Medulla oblongata (tissue), 1 donor: ENCODE data around the gene KCNJ10.

Experiments
- DNase-seq: peaks from one replicate; pipeline ENCODE4 v3.0.0-alpha.2; 2015; ENCODE audit errors: extremely low spot score

KCNJ10 gene

GRCh38 chr1:160024195-160024905, 45.6 kb downstream of the KCNJ10 start:
- DNase-seq, result peak; percentile 92

- DNase-seq, result no peak
These were observed 47.3 kb downstream of the KCNJ10 start for GRCh38 chr1:160022330-160023310.

- no peak for DNase-seq
These were observed 48.4 kb downstream of the KCNJ10 start for GRCh38 chr1:160021376-160022074.

- no peak for DNase-seq
These were observed 49.8 kb downstream of the KCNJ10 start for GRCh38 chr1:160020196-160020595.

GRCh38 chr1:160018900-160019299, 51.1 kb downstream of the KCNJ10 start:
- no peak for DNase-seq

GRCh38 chr1:160018347-160018746, 51.6 kb downstream of the KCNJ10 start:
- no peak for DNase-seq

GRCh38 chr1:160017592-160017991, 52.4 kb downstream of the KCNJ10 start:
- no peak for DNase-seq

DNA sequence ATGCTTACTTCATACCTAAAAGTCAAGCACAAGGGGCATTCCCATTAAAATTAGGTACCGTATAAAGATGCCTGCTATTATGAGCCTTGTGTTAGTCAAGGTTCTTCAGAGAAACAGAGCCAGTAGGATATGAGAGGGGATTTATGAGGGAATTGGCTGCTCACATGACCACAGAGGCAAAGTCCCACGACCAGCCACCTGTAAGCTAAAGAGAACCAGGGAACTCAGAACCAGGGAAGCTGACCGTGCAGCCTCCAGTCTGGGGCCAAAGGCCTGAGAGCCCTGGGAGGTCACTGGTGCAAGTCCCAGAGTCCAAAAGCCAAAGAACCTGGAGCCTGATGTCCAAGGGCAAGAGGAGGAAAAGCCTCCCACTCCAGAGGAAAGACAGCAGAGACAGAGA, 58.2 kb downstream of the KCNJ10 start:
- DNase-seq, result no peak

GRCh38 chr1:160009801-160010200, 60.2 kb downstream of the KCNJ10 start:
- no peak for DNase-seq

DNA sequence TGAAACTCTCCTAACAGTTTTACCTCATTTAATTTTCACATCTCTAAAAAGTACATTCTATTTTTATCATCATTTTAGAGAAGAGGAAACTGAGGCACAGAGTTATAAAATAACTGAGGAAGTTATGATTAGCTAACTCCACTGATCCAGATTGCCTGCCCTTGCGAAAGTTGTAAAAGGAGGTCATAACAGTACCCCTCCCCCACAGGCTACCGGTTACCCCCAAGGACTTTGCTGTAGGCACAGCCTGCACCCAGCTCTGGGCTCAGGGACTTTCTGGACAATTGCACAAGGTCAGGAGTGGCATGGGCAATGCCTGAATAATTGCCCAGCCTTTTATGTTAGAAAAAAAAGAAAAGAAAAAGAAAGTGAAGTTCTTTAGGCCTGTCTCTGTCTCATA, 60.9 kb downstream of the KCNJ10 start:
- no peak for DNase-seq

DNA sequence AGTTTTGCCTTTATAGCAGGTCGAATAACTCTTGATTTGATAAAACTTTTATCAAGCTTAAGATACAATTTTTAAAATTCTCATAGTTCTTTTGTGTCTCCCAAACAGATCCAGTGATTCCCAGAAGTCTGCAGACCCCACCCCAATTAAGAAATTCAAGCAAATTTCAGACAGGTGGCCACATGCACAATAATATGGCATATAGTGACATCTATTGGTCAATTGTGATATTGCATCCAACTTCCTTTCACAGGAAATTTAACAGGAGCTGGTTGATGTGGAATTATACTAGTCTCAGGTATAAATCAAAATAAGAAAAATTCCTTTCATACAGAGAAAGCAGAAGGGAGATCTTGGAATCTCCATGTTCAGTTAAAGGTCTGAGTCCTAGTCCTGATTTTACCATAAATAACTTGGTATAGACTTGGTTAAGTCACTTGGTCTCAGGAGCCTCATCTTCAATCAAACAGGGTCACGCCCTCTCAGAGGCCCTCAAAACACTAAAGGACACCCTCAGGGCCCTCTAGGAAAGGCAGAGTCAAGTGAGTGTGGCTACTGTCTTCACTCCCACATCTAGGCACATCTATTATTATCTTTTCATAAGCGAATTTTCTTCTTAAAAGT, 62.3 kb downstream of the KCNJ10 start:
- DNase-seq, result peak; percentile 73

DNA sequence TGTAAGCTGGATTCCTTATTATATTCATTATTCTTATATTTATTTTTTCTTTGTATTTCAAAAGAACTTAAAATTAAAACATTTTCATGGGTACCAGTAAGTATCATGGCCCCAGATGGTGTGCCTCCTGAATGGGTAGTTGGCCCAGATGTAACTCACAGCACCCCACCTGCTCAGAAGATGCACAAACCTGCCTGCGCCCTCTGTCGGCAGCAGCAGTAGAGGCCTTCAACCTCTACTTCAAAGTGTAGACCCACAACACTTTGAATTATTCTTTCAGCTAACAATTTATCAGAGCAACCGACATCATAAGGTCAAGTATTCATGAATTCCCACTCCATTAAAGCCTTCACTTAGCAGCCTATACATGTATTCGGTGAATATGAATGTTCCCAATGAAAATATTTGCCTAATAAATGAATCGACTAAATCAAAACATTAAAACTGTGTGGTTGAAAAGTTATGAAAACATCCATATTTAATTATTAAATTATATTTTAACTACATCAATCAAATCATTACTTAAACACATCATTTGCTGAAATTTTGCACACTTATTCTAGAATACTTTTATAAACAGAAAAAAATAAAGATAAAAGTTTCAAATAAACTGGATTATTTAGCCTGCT, 63.5 kb downstream of the KCNJ10 start:
- peak; percentile 30 for DNase-seq

DNA sequence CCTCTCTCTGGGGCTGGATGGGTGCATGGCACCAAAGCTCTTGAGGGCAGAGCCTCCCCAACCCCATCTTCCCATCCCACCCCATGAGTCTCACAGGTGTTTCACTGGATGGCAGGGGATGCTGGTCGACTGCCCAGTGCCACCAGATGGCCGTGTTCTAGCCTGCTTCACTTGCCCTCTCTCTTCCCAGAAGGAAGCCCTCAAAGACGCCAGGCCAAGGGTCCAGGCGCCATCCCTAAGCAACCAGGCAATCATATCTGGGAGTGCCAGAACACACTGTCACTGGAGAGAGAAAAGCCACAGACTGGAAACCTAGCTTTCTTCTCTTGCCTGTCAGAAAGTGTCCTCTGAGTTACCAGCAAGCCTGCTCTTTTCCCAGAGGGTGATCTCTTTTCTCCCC, 64.9 kb downstream of the KCNJ10 start:
- no peak for DNase-seq

DNA sequence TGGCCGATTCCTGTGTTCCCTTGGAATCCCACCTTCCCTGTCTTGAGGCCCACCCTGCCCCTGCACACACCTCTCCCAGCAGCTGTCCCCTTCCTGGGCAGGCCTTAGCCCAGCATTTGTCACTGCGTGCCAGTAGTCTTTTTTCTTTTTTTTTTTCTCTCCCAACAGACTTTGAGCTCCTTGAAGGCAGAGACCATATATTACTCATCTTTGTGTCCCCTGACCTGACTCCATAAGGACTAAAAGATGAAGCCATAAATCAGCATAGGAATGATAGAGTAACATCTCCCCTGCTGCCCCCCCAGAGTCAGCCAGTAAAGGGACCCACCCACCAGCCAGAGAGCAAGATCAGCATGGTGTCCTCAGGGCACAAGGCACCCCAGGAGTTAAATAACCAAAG, 65.5 kb downstream of the KCNJ10 start:
- DNase-seq, result no peak

- DNase-seq, result no peak
These were observed 66.0 kb downstream of the KCNJ10 start for GRCh38 chr1:160004001-160004400.

DNA sequence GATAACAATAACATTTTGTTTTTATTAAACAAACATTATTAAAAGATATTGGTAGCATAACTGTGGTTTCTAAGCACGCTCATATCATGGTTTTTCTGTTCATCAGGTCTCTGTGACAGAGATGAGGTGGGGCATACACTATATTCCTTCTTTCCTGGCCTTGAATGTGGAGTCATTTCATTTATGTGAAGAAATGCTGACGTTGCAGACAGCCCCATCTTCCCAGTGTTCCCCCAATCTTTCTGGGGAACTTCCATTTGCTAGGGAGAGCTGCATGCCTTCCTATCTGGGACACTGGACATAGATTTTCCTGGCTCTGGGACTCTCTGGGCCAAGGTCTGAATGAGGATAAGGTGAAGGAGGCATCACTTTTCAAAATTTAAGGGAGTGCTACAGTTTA, 68.5 kb downstream of the KCNJ10 start:
- no peak for DNase-seq

DNA sequence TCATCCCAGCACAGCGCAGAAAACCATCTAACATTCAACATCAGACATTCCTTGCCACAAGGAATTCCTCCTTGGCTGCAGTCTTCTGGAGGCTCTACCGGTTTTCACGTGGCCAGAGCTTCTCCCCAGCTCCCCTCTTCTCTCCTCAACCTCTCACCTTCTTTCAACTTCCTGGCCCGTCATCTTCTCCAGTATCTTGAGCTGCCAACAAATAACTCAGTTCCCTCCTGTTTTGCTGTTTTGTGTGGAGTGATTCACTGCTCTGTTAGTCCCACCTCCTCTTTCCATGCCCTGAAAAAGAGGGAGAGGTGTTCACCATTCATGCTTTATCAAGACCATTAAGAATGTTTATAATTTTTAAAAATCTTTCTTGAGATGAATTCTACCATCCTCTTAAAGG, 70.8 kb downstream of the KCNJ10 start:
- no peak for DNase-seq

- no peak for DNase-seq
These were observed 73.3 kb downstream of the KCNJ10 start for GRCh38 chr1:159996653-159997052.

GRCh38 chr1:159994896-159995295, 75.1 kb downstream of the KCNJ10 start:
- DNase-seq, result no peak

- no peak for DNase-seq
These were observed 76.0 kb downstream of the KCNJ10 start for GRCh38 chr1:159993911-159994310.

DNA sequence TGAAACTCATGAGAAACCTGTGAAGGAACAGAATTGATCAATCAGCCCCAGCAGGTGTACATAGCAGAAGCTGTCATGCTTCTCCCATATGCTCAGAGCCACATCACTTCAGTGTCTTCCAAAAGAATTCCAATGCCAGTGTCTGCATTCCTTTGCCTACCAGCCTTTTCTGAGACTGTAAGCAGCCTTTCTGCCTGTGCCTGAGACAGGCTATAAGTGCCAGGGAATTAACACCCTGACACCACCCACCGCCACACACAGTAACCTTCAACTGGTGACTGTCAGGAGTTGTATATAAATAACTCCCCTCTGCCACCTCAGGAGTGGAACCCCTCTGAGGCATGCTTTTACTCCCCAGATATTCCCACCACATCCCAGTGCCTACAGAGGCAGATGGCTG, 77.8 kb downstream of the KCNJ10 start:
- DNase-seq, result no peak
